Right lung (tissue), 10 donors: ENCODE measurements around the gene LCOR. TPM values are rescaled to one million over a fixed set of nuclear protein-coding genes. Genes with fewer than 3 reads are reported as not detected.
A peak's percentile ranks its signal among the peaks of the same experiment; 100 is the strongest.
"Not testable (repeated sequence)": the region's sequence is repeated elsewhere in the genome, so short reads cannot be mapped to it uniquely, and the experiment has no call there.

Experiments
- DNase-seq, 2 donors: peaks; one replicate each; pipeline ENCODE4 v3.0.0-alpha.2; 2013
- long read RNA-seq, 8 donors: transcript quantifications; one replicate each; lab custom pipeline, GENCODE V29; 2026
- polyA plus RNA-seq, 5 donors: library from polyadenylated mRNA; unstranded; fragments of 120-200 nt; gene quantifications; one replicate each; pipeline versions ENCODE4 v1.2.1 to v1.2.3, GENCODE V29; 2013; ENCODE audit warnings: inconsistent platforms in 1 of 5, low replicate concordance in 1 of 5; ENCODE audit not compliant: insufficient read length in 5 of 5, insufficient read depth in 1 of 5

LCOR gene
- 10 to 100 TPM; 13.6 to 23.0 (median 22.6) TPM for polyA plus RNA-seq
- long read RNA-seq, donor 1, full-length matches to known transcripts = 12 of 12 reads
- long read RNA-seq, donor 1, partial matches to known transcripts = 0 of 12 reads
- long read RNA-seq, donor 1, other reads (novel, unspliced or antisense) = 0 of 12 reads
- long read RNA-seq, donor 2 = 0 reads
- long read RNA-seq, donor 3, full-length matches to known transcripts = 2 of 2 reads
- long read RNA-seq, donor 3, partial matches to known transcripts = 0 of 2 reads
- long read RNA-seq, donor 3, other reads (novel, unspliced or antisense) = 0 of 2 reads
- long read RNA-seq, donor 4, full-length matches to known transcripts = 10 of 10 reads
- long read RNA-seq, donor 4, partial matches to known transcripts = 0 of 10 reads
- long read RNA-seq, donor 4, other reads (novel, unspliced or antisense) = 0 of 10 reads
- long read RNA-seq, donor 5, full-length matches to known transcripts = 12 of 39 reads
- long read RNA-seq, donor 5, partial matches to known transcripts = 27 of 39 reads
- long read RNA-seq, donor 5, other reads (novel, unspliced or antisense) = 0 of 39 reads
- long read RNA-seq, donor 6, full-length matches to known transcripts = 3 of 3 reads
- long read RNA-seq, donor 6, partial matches to known transcripts = 0 of 3 reads
- long read RNA-seq, donor 6, other reads (novel, unspliced or antisense) = 0 of 3 reads
- long read RNA-seq, donor 7, full-length matches to known transcripts = 1 of 1 reads
- long read RNA-seq, donor 7, partial matches to known transcripts = 0 of 1 reads
- long read RNA-seq, donor 7, other reads (novel, unspliced or antisense) = 0 of 1 reads
- long read RNA-seq, donor 8, full-length matches to known transcripts = 3 of 3 reads
- long read RNA-seq, donor 8, partial matches to known transcripts = 0 of 3 reads
- long read RNA-seq, donor 8, other reads (novel, unspliced or antisense) = 0 of 3 reads

GRCh38 chr10:96831867-96832720 lies at the start of gene LCOR:
TSS of gene LCOR (plus strand) at chr10:96832298. CDS start at chr10:96949058, 116,760 bp downstream.
- peak; percentile 83 to 94 for DNase-seq

- no peak for DNase-seq
Measured at GRCh38 chr10:96784253-96784652, 47.8 kb upstream of the LCOR start.

- DNase-seq = no peak
Measured at GRCh38 chr10:96789571-96790108, 42.5 kb upstream of the LCOR start.

- DNase-seq = no peak
Measured at GRCh38 chr10:96791902-96792301, 40.2 kb upstream of the LCOR start.

- no peak for DNase-seq
Measured at GRCh38 chr10:96794836-96795733, 37.0 kb upstream of the LCOR start.

- no peak for DNase-seq
Measured at GRCh38 chr10:96797485-96797884, 34.6 kb upstream of the LCOR start.

GRCh38 chr10:96803288-96803664 lies 28.8 kb upstream of the LCOR start:
- DNase-seq = no peak

- no peak for DNase-seq
Measured at GRCh38 chr10:96814264-96814663, 17.8 kb upstream of the LCOR start.

GRCh38 chr10:96818971-96819370 lies 13.1 kb upstream of the LCOR start:
- DNase-seq = not testable (repeated sequence)

- DNase-seq = peak; percentile 42 to 45
Measured at GRCh38 chr10:96820765-96821164, 11.3 kb upstream of the LCOR start.

- no peak for DNase-seq
Measured at GRCh38 chr10:96826438-96826837, 5.7 kb upstream of the LCOR start.

- no peak for DNase-seq
Measured at GRCh38 chr10:96828609-96829008, 3.5 kb upstream of the LCOR start.

GRCh38 chr10:96829029-96829773 lies 2.9 kb upstream of the LCOR start:
- no peak for DNase-seq

- peak; percentile 37 to 52 for DNase-seq
Measured at GRCh38 chr10:96830511-96831199, 1.4 kb upstream of the LCOR start.

GRCh38 chr10:96831200-96831866 lies 765 bp upstream of the LCOR start:
- no peak for DNase-seq

GRCh38 chr10:96832721-96833219 lies 672 bp downstream of the LCOR start:
- peak; percentile 83 to 90 for DNase-seq

- DNase-seq = peak in 1 of 2 donors; percentile 15
Measured at GRCh38 chr10:96833220-96834001, 1.3 kb downstream of the LCOR start.
